ENCODE measurements around the gene PRPF8. TPM values are rescaled to one million over a fixed set of nuclear protein-coding genes. Genes with fewer than 3 reads are reported as not detected.

Gene PRPF8
- total and polyA plus RNA-seq, 2 of the 8 experiments (the other 6 are each of a cell fraction or from before 2014, with no cell fraction given) = 329 to 337 TPM

DNA sequence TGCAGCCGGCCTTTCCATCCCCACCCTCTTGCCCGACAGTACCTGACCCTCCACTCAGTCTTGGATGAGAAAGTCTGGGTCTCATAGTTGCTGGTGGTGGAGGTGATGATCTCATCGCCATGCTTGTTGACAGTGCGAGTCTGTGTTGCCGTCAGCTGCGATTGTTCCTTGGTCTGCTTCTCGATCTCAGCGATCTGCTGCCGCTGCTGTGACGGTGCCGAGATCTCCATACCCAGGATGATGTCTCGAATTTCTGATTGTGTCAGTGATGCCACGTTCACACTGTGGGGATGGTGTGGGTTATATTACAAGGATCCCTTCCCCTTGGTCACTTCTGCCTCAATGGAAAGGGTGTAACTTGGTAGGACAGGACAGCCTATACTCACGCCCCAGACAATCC lies 30.9 kb downstream of the PRPF8 start:
- H4K5ac ChIP-seq (ENCODE audit: insufficient read length, low read depth, low read length) = no peak overlapping the region
- H3K36me3 ChIP-seq (ENCODE audit: control insufficient read depth in 2 of 4, insufficient read depth in 4 of 4, low read length in 3 of 4) = peaks cover 55 to 82% (median 70%) of the 10 kb centered on the region in 4 experiments
- H3K9me3 ChIP-seq (ENCODE audit: insufficient read depth in 2 of 2, low read depth in 1 of 2, low read length in 1 of 2) = no peaks in the 10 kb centered on the region; a peak in 1 of 4 replicates
- no peak overlapping the region for H2AK5ac ChIP-seq (ENCODE audit: low read depth, low read length)
- no peak overlapping the region; the same call in 1 of the 2 replicates for H2BK5ac ChIP-seq (ENCODE audit: low read depth, low read length)
- no peak overlapping the region for H3K14ac ChIP-seq (ENCODE audit: insufficient read length)
- no peak overlapping the region for H4K8ac ChIP-seq (ENCODE audit: extremely low read depth, insufficient read depth, low read length)
- H3K4ac ChIP-seq (replicated peaks; ENCODE audit: insufficient read length, low read depth, low read length) = no peak overlapping the region
- H2AFZ ChIP-seq (ENCODE audit: low read length) = no peak overlapping the region
- no peak overlapping the region for H3K18ac ChIP-seq (ENCODE audit: extremely low read depth, low read length)
- POLR2A ChIA-PET (ENCODE audit: partially characterized antibody) = interaction anchor here (1.2 to 6.5 kb wide), 2 partner anchors 10 to 24 kb away, joined by 3 to 65 read pairs; no protein-coding TSS in a partner anchor
- DNase-seq (ENCODE audit: low read depth in 1 of 2, low spot score in 2 of 2) (no peak), FAIRE-seq (no peak)
- no peak overlapping the region for H2BK12ac ChIP-seq (ENCODE audit: low read depth, low read length)
- H3K4me3 ChIP-seq (ENCODE audit: extremely low read depth in 1 of 4, insufficient read depth in 2 of 4, low read depth in 3 of 4, low read length in 4 of 4) = no peak overlapping the region
- no peaks in the 10 kb centered on the region for H3K27me3 ChIP-seq (replicated peaks in 1 of 4; ENCODE audit: control insufficient read depth in 3 of 4, extremely low read depth in 1 of 4, insufficient read depth in 3 of 4, low read length in 3 of 4)
- peaks cover 4% of the 10 kb centered on the region; the same call in 1 of the 2 replicates for H3K23me2 ChIP-seq (ENCODE audit: low read depth, low read length)
- H2BK120ac ChIP-seq (replicated peaks; ENCODE audit: low read depth, low read length) = no peak overlapping the region
- H4K91ac ChIP-seq (replicated peaks; ENCODE audit: insufficient read length, low read length) = no peak overlapping the region
- no peak overlapping the region for H3K23ac ChIP-seq (ENCODE audit: insufficient read length)
- no peak overlapping the region for H2BK20ac ChIP-seq (ENCODE audit: low read length)
- no peaks in the 10 kb centered on the region; the same call in 1 of the 2 replicates for H3K79me1 ChIP-seq (ENCODE audit: low read depth, low read length)
- no peak overlapping the region for H3K9ac ChIP-seq (replicated peaks in 1 of 4; ENCODE audit: extremely low read depth in 1 of 4, low read depth in 3 of 4, low read length in 3 of 4)
- CTCF ChIA-PET (ENCODE audit: partially characterized antibody) = interaction anchor here (2.9 kb wide), 1 partner anchor 15 kb away, joined by 18 read pairs; no protein-coding TSS in a partner anchor
- no peak overlapping the region for H3K27ac ChIP-seq (ENCODE audit: low read depth, low read length)
- no peak overlapping the region for H3K56ac ChIP-seq (replicated peaks; ENCODE audit: insufficient read length, low read depth, low read length)
- peaks cover 0 to 7% (median 3%) of the 10 kb centered on the region in 4 experiments; a peak in 3 of 7 replicates for H3K4me1 ChIP-seq (replicated peaks in 1 of 4; ENCODE audit: control insufficient read depth in 3 of 4, insufficient read depth in 4 of 4, low read length in 3 of 4)
- H2BK15ac ChIP-seq (ENCODE audit: low read length) = no peak overlapping the region
- H4K20me1 ChIP-seq (replicated peaks in 1 of 2; ENCODE audit: control insufficient read depth in 1 of 2, insufficient read depth in 2 of 2, low read length in 2 of 2) = peaks cover 20 to 24% of the 10 kb centered on the region in 2 experiments
- 86% methylated on average over 14 of the region's 14 CpGs; no CpG with 5 or more reads in 1 of the 2 experiments for WGBS, 2 experiments (ENCODE audit: extremely low coverage in 1 of 2, insufficient coverage in 1 of 2, insufficient read length in 1 of 2, insufficient replicate concordance in 2 of 2, low coverage in 1 of 2, low lambda C conversion rate in 2 of 2, missing lambda C conversion rate in 1 of 2)
- no peak overlapping the region for H3K4me2 ChIP-seq (ENCODE audit: insufficient read depth in 1 of 2, low read depth in 2 of 2, low read length in 2 of 2)
- no peaks in the 10 kb centered on the region for H3K79me2 ChIP-seq (ENCODE audit: control insufficient read depth in 1 of 2, insufficient read depth in 2 of 2, low read length in 2 of 2)
- TF ChIP-seq JUND (IDR thresholded peaks at IDR 0.05; ENCODE audit: low read length) (no peak), SIRT6 (IDR thresholded peaks at IDR 0.05; ENCODE audit: low read length) (no peak), GABPA (IDR thresholded peaks at IDR 0.05; ENCODE audit: borderline replicate concordance, insufficient read depth, low read length) (no peak), CBX5 (IDR thresholded peaks at IDR 0.05; ENCODE audit: low read depth, low read length) (no peak), ZNF274 (IDR thresholded peaks at IDR 0.05; ENCODE audit: borderline replicate concordance, extremely low read depth, low read length) (no peak), CEBPB (IDR thresholded peaks at IDR 0.05; ENCODE audit: low read depth, low read length) (no peak), RBBP5 (IDR thresholded peaks at IDR 0.05; ENCODE audit: borderline replicate concordance, low read depth, low read length) (no peak), NRF1 (IDR thresholded peaks at IDR 0.05; ENCODE audit: low read depth, low read length) (no peak), BCL11A (IDR thresholded peaks at IDR 0.05; ENCODE audit: low read depth in 2 of 2, low read length in 2 of 2) (no peak)
- TF ChIP-seq, protein P1, sequence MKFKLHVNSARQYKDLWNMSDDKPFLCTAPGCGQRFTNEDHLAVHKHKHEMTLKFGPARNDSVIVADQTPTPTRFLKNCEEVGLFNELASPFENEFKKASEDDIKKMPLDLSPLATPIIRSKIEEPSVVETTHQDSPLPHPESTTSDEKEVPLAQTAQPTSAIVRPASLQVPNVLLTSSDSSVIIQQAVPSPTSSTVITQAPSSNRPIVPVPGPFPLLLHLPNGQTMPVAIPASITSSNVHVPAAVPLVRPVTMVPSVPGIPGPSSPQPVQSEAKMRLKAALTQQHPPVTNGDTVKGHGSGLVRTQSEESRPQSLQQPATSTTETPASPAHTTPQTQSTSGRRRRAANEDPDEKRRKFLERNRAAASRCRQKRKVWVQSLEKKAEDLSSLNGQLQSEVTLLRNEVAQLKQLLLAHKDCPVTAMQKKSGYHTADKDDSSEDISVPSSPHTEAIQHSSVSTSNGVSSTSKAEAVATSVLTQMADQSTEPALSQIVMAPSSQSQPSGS (IDR thresholded peaks at IDR 0.05; ENCODE audit: low read length) = no peak
- TF ChIP-seq, protein P2, sequence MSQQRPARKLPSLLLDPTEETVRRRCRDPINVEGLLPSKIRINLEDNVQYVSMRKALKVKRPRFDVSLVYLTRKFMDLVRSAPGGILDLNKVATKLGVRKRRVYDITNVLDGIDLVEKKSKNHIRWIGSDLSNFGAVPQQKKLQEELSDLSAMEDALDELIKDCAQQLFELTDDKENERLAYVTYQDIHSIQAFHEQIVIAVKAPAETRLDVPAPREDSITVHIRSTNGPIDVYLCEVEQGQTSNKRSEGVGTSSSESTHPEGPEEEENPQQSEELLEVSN (IDR thresholded peaks at IDR 0.05) = no peak
- TF ChIP-seq, protein P3, sequence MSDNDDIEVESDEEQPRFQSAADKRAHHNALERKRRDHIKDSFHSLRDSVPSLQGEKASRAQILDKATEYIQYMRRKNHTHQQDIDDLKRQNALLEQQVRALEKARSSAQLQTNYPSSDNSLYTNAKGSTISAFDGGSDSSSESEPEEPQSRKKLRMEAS (IDR thresholded peaks at IDR 0.05) = no peak
